ENCODE results near the gene MTCL1. TPM values are rescaled to one million over a fixed set of nuclear protein-coding genes. Genes with fewer than 3 reads are reported as not detected.

MTCL1 gene
- total and polyA plus RNA-seq, 4 donors, result 0.65 to 5.4 (median 1.4) TPM

DNA sequence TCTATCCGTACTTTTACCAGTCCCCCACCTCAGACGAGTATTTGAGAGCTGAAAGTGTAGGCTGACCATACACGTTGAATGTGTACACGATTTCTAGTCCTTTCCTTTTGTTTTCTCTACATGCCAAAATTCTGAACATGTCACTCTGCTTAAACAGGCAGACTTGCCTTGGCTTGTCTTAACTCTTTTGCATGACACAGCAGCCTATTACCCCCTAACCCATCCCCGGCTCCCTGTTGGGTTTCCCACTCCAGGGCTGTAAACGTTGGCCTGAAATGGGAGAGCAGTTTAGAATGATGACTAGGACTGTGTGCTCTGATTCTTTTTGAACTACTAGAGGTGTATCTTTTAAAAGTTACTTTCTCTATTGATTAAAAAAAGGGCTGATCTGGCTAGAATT lies 19.1 kb downstream of the MTCL1 start (continued):
- TF ChIP-seq, protein P1, sequence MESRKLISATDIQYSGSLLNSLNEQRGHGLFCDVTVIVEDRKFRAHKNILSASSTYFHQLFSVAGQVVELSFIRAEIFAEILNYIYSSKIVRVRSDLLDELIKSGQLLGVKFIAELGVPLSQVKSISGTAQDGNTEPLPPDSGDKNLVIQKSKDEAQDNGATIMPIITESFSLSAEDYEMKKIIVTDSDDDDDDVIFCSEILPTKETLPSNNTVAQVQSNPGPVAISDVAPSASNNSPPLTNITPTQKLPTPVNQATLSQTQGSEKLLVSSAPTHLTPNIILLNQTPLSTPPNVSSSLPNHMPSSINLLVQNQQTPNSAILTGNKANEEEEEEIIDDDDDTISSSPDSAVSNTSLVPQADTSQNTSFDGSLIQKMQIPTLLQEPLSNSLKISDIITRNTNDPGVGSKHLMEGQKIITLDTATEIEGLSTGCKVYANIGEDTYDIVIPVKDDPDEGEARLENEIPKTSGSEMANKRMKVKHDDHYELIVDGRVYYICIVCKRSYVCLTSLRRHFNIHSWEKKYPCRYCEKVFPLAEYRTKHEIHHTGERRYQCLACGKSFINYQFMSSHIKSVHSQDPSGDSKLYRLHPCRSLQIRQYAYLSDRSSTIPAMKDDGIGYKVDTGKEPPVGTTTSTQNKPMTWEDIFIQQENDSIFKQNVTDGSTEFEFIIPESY (IDR thresholded peaks at IDR 0.05), result no peak
- no peak for TF ChIP-seq SP1 (IDR thresholded peaks at IDR 0.05)
- TF ChIP-seq JUND (IDR thresholded peaks at IDR 0.05), result no peak
- TF ChIP-seq FOXA1 (IDR thresholded peaks at IDR 0.05), result no peak

DNA sequence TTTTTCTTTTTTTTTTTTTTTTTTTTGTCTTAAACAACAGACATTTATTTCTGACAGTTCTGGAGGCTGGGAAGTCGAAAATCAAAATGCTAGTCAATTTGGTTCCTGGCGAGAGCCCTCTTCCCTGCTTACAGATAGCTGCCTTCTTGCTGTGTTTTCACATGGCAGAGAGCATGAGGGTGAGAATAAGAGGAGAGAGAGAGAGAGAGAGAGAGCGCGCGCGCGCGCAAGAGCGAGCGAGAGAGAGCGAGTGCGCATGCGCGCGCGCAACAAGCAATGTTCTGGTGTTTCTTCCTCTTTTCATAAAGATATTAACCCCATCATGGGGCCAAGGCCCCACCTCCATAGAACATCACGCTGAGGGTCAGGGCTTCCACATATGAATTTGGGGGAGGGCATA lies 20.9 kb downstream of the MTCL1 start:
- no peaks in the 10 kb centered on the region for H3K9me3 ChIP-seq (ENCODE audit: control insufficient read depth in 4 of 4, low read length in 3 of 4)
- H3K27me3 ChIP-seq (ENCODE audit: control insufficient read depth in 4 of 4, insufficient read depth in 4 of 4, low read length in 3 of 4), result no peaks in the 10 kb centered on the region
- WGBS, result 99% methylated on average over 17 of the region's 17 CpGs
- H3K4me3 ChIP-seq (ENCODE audit: low read depth in 1 of 3, low read length in 3 of 3), result no peak overlapping the region
- TF ChIP-seq, protein P2, sequence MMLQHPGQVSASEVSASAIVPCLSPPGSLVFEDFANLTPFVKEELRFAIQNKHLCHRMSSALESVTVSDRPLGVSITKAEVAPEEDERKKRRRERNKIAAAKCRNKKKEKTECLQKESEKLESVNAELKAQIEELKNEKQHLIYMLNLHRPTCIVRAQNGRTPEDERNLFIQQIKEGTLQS (IDR thresholded peaks at IDR 0.05), result no peak
- TF ChIP-seq GABPA (IDR thresholded peaks at IDR 0.05 in 1 of 2, conservative IDR thresholded peaks at IDR 0.05 in 1 of 2) (no peak), FOXA2 (IDR thresholded peaks at IDR 0.05) (no peak), REST (IDR thresholded peaks at IDR 0.05) (no peak), FOXA1 (IDR thresholded peaks at IDR 0.05) (no peak), HNF4A (conservative IDR thresholded peaks at IDR 0.05) (no peak), YY1 (IDR thresholded peaks at IDR 0.05) (no peak)
- TF ChIP-seq, protein P3, sequence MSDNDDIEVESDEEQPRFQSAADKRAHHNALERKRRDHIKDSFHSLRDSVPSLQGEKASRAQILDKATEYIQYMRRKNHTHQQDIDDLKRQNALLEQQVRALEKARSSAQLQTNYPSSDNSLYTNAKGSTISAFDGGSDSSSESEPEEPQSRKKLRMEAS (IDR thresholded peaks at IDR 0.05), result no peak
- H3K9ac ChIP-seq (ENCODE audit: low read depth in 1 of 2, low read length in 2 of 2), result no peak overlapping the region
- no peak overlapping the region for H3K27ac ChIP-seq (ENCODE audit: low read depth in 1 of 2, low read length in 2 of 2)
- no peaks in the 10 kb centered on the region for H3K36me3 ChIP-seq (ENCODE audit: control insufficient read depth in 4 of 4, insufficient read depth in 3 of 4, low read depth in 1 of 4, low read length in 3 of 4)
- no peak for DNase-seq (ENCODE audit: low spot score)
- peaks cover 0 to 3% (median 3%) of the 10 kb centered on the region in 4 donors for H3K4me1 ChIP-seq (ENCODE audit: control insufficient read depth in 4 of 4, insufficient read depth in 4 of 4, low read length in 3 of 4)

DNA sequence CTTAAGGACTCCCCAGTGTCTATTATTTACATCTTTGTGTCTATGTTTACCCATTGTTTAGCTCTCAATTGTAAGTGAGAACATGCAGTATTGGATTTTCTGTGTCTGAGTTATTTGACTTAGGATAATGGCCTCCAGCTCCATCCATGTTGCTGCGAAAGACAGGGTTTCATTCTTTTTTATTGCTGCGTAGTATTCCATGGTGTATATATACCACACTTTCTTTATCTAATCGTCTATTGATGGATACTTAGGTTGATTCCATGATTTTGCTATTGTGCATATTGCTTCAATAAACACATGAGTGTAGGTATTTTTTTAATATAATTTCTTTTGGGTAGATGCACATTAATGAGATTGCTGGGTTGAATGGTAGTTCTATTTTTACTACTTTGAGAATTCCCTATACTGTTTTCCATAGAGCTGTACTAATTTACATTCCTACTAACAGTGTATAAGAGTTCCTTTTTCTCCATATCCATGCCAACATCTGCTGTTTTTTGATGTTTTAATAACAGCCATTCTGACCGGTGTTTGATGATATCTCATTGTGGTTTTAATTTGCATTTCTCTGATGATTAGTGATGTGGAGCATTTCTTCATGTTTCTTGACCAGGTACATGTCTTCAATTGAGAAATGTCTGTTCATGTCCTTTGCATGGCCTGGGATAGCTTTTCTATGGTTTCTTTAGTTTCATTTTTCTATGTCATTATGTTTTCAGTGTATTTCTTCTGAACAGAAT lies 21.8 kb downstream of the MTCL1 start:
- H3K4me3 ChIP-seq (ENCODE audit: low read depth in 1 of 3, low read length in 3 of 3), result no peak overlapping the region
- H3K4me1 ChIP-seq (ENCODE audit: control insufficient read depth in 4 of 4, insufficient read depth in 4 of 4, low read length in 3 of 4), result peaks cover 0 to 3% (median 3%) of the 10 kb centered on the region in 4 donors
- H3K9ac ChIP-seq (ENCODE audit: low read depth in 1 of 2, low read length in 2 of 2), result no peak overlapping the region
- TF ChIP-seq FOXA1 (IDR thresholded peaks at IDR 0.05) (no peak), FOXA2 (IDR thresholded peaks at IDR 0.05) (no peak)
- no peak overlapping the region for H3K27ac ChIP-seq (ENCODE audit: low read depth in 1 of 2, low read length in 2 of 2)
- no peaks in the 10 kb centered on the region for H3K9me3 ChIP-seq (ENCODE audit: control insufficient read depth in 4 of 4, low read length in 3 of 4)
- no peak for DNase-seq (ENCODE audit: low spot score)
- WGBS, result 95% methylated on average over 4 of the region's 4 CpGs
- H3K36me3 ChIP-seq (ENCODE audit: control insufficient read depth in 4 of 4, insufficient read depth in 3 of 4, low read depth in 1 of 4, low read length in 3 of 4), result no peaks in the 10 kb centered on the region
- H3K27me3 ChIP-seq (ENCODE audit: control insufficient read depth in 4 of 4, insufficient read depth in 4 of 4, low read length in 3 of 4), result no peaks in the 10 kb centered on the region
